Kidney (tissue), 14 donors: Measurements from ENCODE around the gene TEAD1. TPM values are rescaled to one million over a fixed set of nuclear protein-coding genes. Genes with fewer than 3 reads are reported as not detected.
A peak's percentile ranks its signal among the peaks of the same experiment; 100 is the strongest.

Source experiments
- DNase-seq, 5 donors: peaks; one replicate each; pipeline ENCODE4 v3.0.0-alpha.2; 2013 to 2020
- FAIRE-seq: peaks from 2 replicates; lab custom pipeline; 2012; peaks lifted over from hg19 to GRCh38; lab: Jason Lieb, UNC
- H3K27ac ChIP-seq, 2 donors: one replicate each; pipeline ENCODE4 v1.7.0; 2013; ENCODE audit warnings: low read depth in 2 of 2, low read length in 2 of 2, inconsistent platforms in 1 of 2
- H3K27me3 ChIP-seq: one replicate; pipeline ENCODE4 v1.7.1; 2013; ENCODE audit warnings: low read length, inconsistent platforms; ENCODE audit not compliant: control insufficient read depth, insufficient read depth
- H3K36me3 ChIP-seq, 3 donors: one replicate each; pipeline versions ENCODE4 v1.7.0 to v1.7.1; 2013; ENCODE audit warnings: low read length in 3 of 3, control low read depth in 1 of 3, inconsistent platforms in 1 of 3; ENCODE audit not compliant: insufficient read depth in 3 of 3, control insufficient read depth in 2 of 3
- H3K4me1 ChIP-seq, 3 donors: one replicate each; pipeline versions ENCODE4 v1.7.0 to v1.7.1; 2013; ENCODE audit warnings: low read length in 3 of 3, inconsistent platforms in 1 of 3, low read depth in 1 of 3; ENCODE audit not compliant: control insufficient read depth in 2 of 3, insufficient read depth in 2 of 3
- H3K4me3 ChIP-seq, 3 donors: one replicate each; pipeline versions ENCODE4 v1.7.0 to v1.8.1; 2013; ENCODE audit warnings: low read length in 3 of 3, control low read depth in 1 of 3, inconsistent platforms in 1 of 3
- H3K9ac ChIP-seq, 3 donors: one replicate each; pipeline versions ENCODE4 v1.7.0 to v1.7.1; 2013; ENCODE audit warnings: low read length in 3 of 3, control low read depth in 1 of 3, inconsistent platforms in 1 of 3
- H3K9me3 ChIP-seq, 3 donors: one replicate each; pipeline versions ENCODE4 v1.7.0 to v1.7.1; 2013; ENCODE audit warnings: low read length in 3 of 3, control low read depth in 1 of 3, inconsistent platforms in 1 of 3; ENCODE audit not compliant: control insufficient read depth in 2 of 3, insufficient read depth in 1 of 3
- CTCF ChIP-seq: IDR thresholded peaks from 3 replicates; pipeline ENCODE4 v1.5.1; 2012; ENCODE audit warnings: mild to moderate bottlenecking, moderate library complexity, borderline replicate concordance; ENCODE audit not compliant: insufficient read depth; ENCODE audit errors: extremely low read depth
- intact Hi-C: fragments of 100-400 bp; cut with DNase I; formaldehyde crosslinking; loops from one replicate; pipeline ENCODE4 v1.11.1; 2022
- polyA plus RNA-seq: library from polyadenylated mRNA; stranded (reverse); fragments of 350-450 nt; fragmentation: Illumina TruSeq; extraction: RNeasy Lipid Tissue Mini Kit (QIAGEN cat#74804); gene quantifications from one replicate; pipeline ENCODE4 v1.2.3, GENCODE V29; 2014; ENCODE audit warnings: low read depth, low replicate concordance; ENCODE audit not compliant: insufficient read depth
- total RNA-seq: library from RNA; stranded (reverse); fragmentation: NEBNext Ultra II Directional; extraction: Animal tissue kit (Norgen Biotek cat#: 25700); gene quantifications from one replicate; pipeline ENCODE4 v1.2.1, GENCODE V29; 2021
- donor health status: control.
- donor health status: control.
- donor health status: control.
- donor health status: control.
- donor health status: control.
- donor health status: DM: yes; HTN: yes; CAD: no.
- donor health status: Normal renal cell carcinoma (clear cell type).

Gene TEAD1
- total and polyA plus RNA-seq, 2 donors from 2014 or later, result 7.6 to 77.2 TPM

- Histone ChIP-seq H3K27me3 (no peaks in the 10 kb centered on the region), H3K36me3 (peaks cover 5 to 25% (median 8%) of the 10 kb centered on the region in 3 donors), H3K4me1 (no peaks in the 10 kb centered on the region), H3K4me3 (no peak overlapping the region), H3K27ac (no peak overlapping the region), H3K9me3 (no peaks in the 10 kb centered on the region), H3K9ac (no peak overlapping the region)
- DNase-seq, result peak in 1 of 5 donors; percentile 21
- intact Hi-C loops, result no loop called here
- no peak for FAIRE-seq
- no peak for TF ChIP-seq CTCF
Measured at GRCh38 chr11:12927886-12928285, 253.7 kb downstream of the TEAD1 start.

- Histone ChIP-seq H3K4me1 (no peaks in the 10 kb centered on the region), H3K27ac (no peak overlapping the region), H3K9me3 (no peaks in the 10 kb centered on the region), H3K36me3 (peaks cover 2 to 18% (median 5%) of the 10 kb centered on the region in 3 donors), H3K4me3 (no peak overlapping the region), H3K27me3 (no peaks in the 10 kb centered on the region), H3K9ac (no peak overlapping the region)
- TF ChIP-seq CTCF, result no peak
- no peak for FAIRE-seq
- no peak for DNase-seq
- intact Hi-C loops, result no loop called here
Measured at GRCh38 chr11:12930850-12931249, 256.6 kb downstream of the TEAD1 start.

GRCh38 chr11:12932485-12932884 lies 258.3 kb downstream of the TEAD1 start:
- TF ChIP-seq CTCF, result no peak
- H3K9ac ChIP-seq, result no peak overlapping the region
- no peak overlapping the region for H3K27ac ChIP-seq
- no peak for FAIRE-seq
- H3K9me3 ChIP-seq, result no peaks in the 10 kb centered on the region
- H3K36me3 ChIP-seq, result peaks cover 2 to 18% (median 5%) of the 10 kb centered on the region in 3 donors
- no peak overlapping the region for H3K4me3 ChIP-seq
- intact Hi-C loops, result no loop called here
- H3K4me1 ChIP-seq, result no peaks in the 10 kb centered on the region
- no peaks in the 10 kb centered on the region for H3K27me3 ChIP-seq
- DNase-seq, result no peak

- Histone ChIP-seq H3K27me3 (no peaks in the 10 kb centered on the region), H3K36me3 (peaks cover 2 to 39% (median 13%) of the 10 kb centered on the region in 3 donors), H3K9ac (no peak overlapping the region), H3K27ac (no peak overlapping the region), H3K4me3 (no peak overlapping the region), H3K9me3 (no peaks in the 10 kb centered on the region), H3K4me1 (no peaks in the 10 kb centered on the region)
- DNase-seq, result no peak
- intact Hi-C loops, result no loop called here
- FAIRE-seq, result no peak
- no peak for TF ChIP-seq CTCF
Measured at GRCh38 chr11:12936200-12936599, 262.0 kb downstream of the TEAD1 start.
